Measurements from ENCODE around the gene WWP2. TPM values are rescaled to one million over a fixed set of nuclear protein-coding genes. Genes with fewer than 3 reads are reported as not detected.

WWP2 gene
- total RNA-seq, 2 experiments from 2014 or later, result 41.9 to 43.0 TPM

DNA sequence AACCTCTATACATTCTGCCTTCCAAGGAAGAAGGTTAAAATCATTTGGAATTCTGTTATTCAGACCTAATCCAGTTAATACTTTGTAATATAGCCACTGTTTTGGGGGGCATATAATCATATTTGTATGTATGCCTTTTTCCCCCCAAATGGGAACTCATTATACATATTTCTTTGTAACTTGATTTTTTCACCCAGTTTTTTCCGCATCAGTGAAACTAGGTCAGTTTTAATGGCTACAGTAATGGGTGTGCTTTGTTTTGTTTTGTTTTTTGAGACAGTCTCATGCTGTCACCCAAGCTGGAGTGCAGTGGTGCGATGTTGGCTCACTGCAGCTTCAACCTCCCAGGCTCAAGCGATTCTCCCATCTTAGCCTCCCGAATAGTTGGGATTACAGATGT, 54.9 kb downstream of the WWP2 start:
- CTCF ChIA-PET, result no interaction called here
- Mint-ChIP-seq H3K4me3 (no peak overlapping the region), H3K9me3 (no peaks in the 10 kb centered on the region), H3K36me3 (ENCODE audit: low read depth) (peaks cover 60% of the 10 kb centered on the region), H3K27ac (no peak overlapping the region), H3K27me3 (no peaks in the 10 kb centered on the region), H3K4me1 (ENCODE audit: low read depth) (no peaks in the 10 kb centered on the region)
- Histone ChIP-seq H3K4me3 (ENCODE audit: low read length) (no peak overlapping the region), H3K27ac (ENCODE audit: low read depth in 1 of 2, low read length in 2 of 2) (no peak overlapping the region), H3K27me3 (ENCODE audit: control insufficient read depth in 1 of 2, insufficient read depth in 2 of 2, low read length in 2 of 2) (no peaks in the 10 kb centered on the region), H3K4me1 (ENCODE audit: insufficient read depth, low read length) (no peaks in the 10 kb centered on the region), H3K36me3 (ENCODE audit: insufficient read depth, low read length) (peaks cover 42% of the 10 kb centered on the region), H3K9me3 (ENCODE audit: control insufficient read depth in 1 of 2, insufficient read depth in 1 of 2, low read length in 2 of 2) (no peaks in the 10 kb centered on the region)
- POLR2A ChIA-PET, result no interaction called here
- DNase-seq (no peak), ATAC-seq (ENCODE audit: poor library complexity) (no peak)
- intact Hi-C loops (cut with DNase I, micrococcal nuclease), result no loop called here
- TF ChIP-seq, protein P1, sequence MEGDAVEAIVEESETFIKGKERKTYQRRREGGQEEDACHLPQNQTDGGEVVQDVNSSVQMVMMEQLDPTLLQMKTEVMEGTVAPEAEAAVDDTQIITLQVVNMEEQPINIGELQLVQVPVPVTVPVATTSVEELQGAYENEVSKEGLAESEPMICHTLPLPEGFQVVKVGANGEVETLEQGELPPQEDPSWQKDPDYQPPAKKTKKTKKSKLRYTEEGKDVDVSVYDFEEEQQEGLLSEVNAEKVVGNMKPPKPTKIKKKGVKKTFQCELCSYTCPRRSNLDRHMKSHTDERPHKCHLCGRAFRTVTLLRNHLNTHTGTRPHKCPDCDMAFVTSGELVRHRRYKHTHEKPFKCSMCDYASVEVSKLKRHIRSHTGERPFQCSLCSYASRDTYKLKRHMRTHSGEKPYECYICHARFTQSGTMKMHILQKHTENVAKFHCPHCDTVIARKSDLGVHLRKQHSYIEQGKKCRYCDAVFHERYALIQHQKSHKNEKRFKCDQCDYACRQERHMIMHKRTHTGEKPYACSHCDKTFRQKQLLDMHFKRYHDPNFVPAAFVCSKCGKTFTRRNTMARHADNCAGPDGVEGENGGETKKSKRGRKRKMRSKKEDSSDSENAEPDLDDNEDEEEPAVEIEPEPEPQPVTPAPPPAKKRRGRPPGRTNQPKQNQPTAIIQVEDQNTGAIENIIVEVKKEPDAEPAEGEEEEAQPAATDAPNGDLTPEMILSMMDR (IDR thresholded peaks at IDR 0.05), result no peak

DNA sequence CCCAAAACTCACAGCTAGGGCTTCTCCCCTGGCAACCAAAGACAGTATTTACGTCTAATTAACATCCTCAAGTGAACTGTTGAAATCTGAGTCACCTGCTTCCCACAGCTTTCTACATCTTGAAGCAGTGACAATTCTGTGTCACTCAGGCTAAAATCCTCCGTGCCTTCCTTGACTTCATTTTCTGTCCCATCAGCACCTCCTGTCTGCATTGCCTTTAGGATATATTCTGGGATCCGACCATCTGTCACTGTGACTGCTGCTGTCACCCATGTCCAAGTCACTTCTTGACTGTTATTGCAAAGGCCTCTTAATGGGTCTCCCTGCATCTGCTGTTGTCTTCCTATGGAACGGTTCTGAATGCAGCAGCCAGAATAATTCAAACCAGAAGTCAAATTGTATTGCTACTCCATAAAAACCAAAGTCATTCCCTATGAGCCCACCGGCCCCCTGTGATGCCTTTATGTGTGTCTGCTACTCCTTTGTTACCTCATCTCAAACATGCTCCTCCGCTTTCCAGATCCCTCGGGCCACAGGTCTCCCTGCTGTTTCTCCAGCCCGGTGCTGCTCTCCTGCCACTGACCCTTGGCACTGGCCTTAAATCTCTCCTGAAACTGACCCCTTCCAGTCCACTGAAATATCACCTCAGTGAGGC, 56.9 kb downstream of the WWP2 start:
- no peak for ATAC-seq (ENCODE audit: poor library complexity)
- intact Hi-C loops (cut with DNase I, micrococcal nuclease), result no loop called here
- H3K27me3 Mint-ChIP-seq, result no peaks in the 10 kb centered on the region
- no peaks in the 10 kb centered on the region for H3K9me3 Mint-ChIP-seq
- POLR2A ChIA-PET, result no interaction called here
- H3K4me3 ChIP-seq (ENCODE audit: low read length), result no peak overlapping the region
- no peak overlapping the region for H3K4me3 Mint-ChIP-seq
- peaks cover 44% of the 10 kb centered on the region for H3K36me3 ChIP-seq (ENCODE audit: insufficient read depth, low read length)
- H3K4me1 ChIP-seq (ENCODE audit: insufficient read depth, low read length), result no peaks in the 10 kb centered on the region
- H3K9me3 ChIP-seq (ENCODE audit: control insufficient read depth in 1 of 2, insufficient read depth in 1 of 2, low read length in 2 of 2), result no peaks in the 10 kb centered on the region
- no peaks in the 10 kb centered on the region for H3K4me1 Mint-ChIP-seq (ENCODE audit: low read depth)
- no peaks in the 10 kb centered on the region for H3K27me3 ChIP-seq (ENCODE audit: control insufficient read depth in 1 of 2, insufficient read depth in 2 of 2, low read length in 2 of 2)
- no peak overlapping the region for H3K27ac ChIP-seq (ENCODE audit: low read depth in 1 of 2, low read length in 2 of 2)
- peaks cover 59% of the 10 kb centered on the region for H3K36me3 Mint-ChIP-seq (ENCODE audit: low read depth)
- H3K27ac Mint-ChIP-seq, result no peak overlapping the region
- no peak for DNase-seq
- CTCF ChIA-PET, result no interaction called here
- TF ChIP-seq, protein P1 (IDR thresholded peaks at IDR 0.05), result no peak

DNA sequence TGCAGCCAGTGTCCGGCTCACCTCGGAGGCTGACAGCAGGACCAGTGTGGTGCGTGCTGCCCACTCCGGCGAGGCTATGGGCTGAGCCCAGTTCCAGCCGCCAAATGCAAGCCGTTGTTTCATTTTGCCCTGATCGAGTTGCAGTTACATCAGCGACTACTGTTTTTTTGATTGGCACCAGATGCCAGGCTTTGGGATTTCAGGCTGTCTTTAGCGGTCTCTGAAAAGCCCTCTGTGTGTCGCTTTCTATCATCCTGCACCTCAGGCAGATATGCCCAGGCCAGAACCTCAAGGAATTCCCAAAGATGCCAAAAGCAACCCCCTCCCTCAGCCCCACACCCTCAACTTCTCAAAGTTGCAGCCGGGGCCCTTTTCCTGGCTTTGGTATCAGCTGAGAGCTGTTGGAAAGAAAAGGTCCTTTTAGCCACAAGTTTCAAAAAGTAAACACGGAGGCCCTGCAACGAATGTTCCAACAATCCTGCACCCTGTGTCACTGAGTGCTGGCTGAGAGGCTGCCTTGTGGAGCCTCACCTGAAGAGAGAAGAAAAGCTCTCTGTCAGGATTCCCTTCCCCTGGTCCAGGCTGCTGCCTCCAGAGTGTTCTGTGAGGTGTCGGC, 58.9 kb downstream of the WWP2 start:
- intact Hi-C loops (cut with DNase I, micrococcal nuclease), result no loop called here
- Histone ChIP-seq H3K4me1 (ENCODE audit: insufficient read depth, low read length) (no peaks in the 10 kb centered on the region), H3K9me3 (ENCODE audit: control insufficient read depth in 1 of 2, insufficient read depth in 1 of 2, low read length in 2 of 2) (no peaks in the 10 kb centered on the region), H3K36me3 (ENCODE audit: insufficient read depth, low read length) (peaks cover 39% of the 10 kb centered on the region), H3K27me3 (ENCODE audit: control insufficient read depth in 1 of 2, insufficient read depth in 2 of 2, low read length in 2 of 2) (no peaks in the 10 kb centered on the region), H3K4me3 (ENCODE audit: low read length) (no peak overlapping the region), H3K27ac (ENCODE audit: low read depth in 1 of 2, low read length in 2 of 2) (no peak overlapping the region)
- Mint-ChIP-seq H3K27ac (no peak overlapping the region), H3K27me3 (no peaks in the 10 kb centered on the region), H3K36me3 (ENCODE audit: low read depth) (peaks cover 52% of the 10 kb centered on the region), H3K4me3 (no peak overlapping the region), H3K9me3 (no peaks in the 10 kb centered on the region), H3K4me1 (ENCODE audit: low read depth) (no peaks in the 10 kb centered on the region)
- ChIA-PET CTCF (no interaction called here), POLR2A (no interaction called here)
- DNase-seq (no peak), ATAC-seq (ENCODE audit: poor library complexity) (no peak)
- TF ChIP-seq, protein P1 (IDR thresholded peaks at IDR 0.05), result no peak
